Neural progenitor cell (in vitro differentiated cells): Measurements from ENCODE around the gene CPM. TPM values are rescaled to one million over a fixed set of nuclear protein-coding genes. Genes with fewer than 3 reads are reported as not detected.

Experiments
- DNase-seq: peaks from one replicate; pipeline ENCODE4 v3.0.0-alpha.2; 2016; ENCODE audit warnings: low spot score
- H2AFZ ChIP-seq: fragments of 200-600 bp; sonication (generic); replicated peaks from 2 replicates; pipeline ENCODE4 v1.6.1; 2016; ENCODE audit warnings: antibody characterized with exemption
- H3F3A ChIP-seq: fragments of 200-600 bp; sonication (generic); 2 replicates; pipeline ENCODE4 v1.6.1; 2016; ENCODE audit warnings: antibody characterized with exemption, low read depth
- H3K27ac ChIP-seq: fragments of 200-600 bp; sonication (generic); 2 replicates; pipeline ENCODE4 v1.5.1; 2016; ENCODE audit warnings: mild to moderate bottlenecking
- H3K27me3 ChIP-seq: fragments of 200-600 bp; sonication (generic); 2 replicates; pipeline ENCODE4 v1.6.1; 2016; ENCODE audit warnings: mild to moderate bottlenecking, moderate library complexity
- H3K36me3 ChIP-seq: fragments of 200-600 bp; sonication (generic); 2 replicates; pipeline ENCODE4 v1.5.1; 2016
- H3K4me1 ChIP-seq: fragments of 200-600 bp; sonication (generic); 2 replicates; pipeline ENCODE4 v1.6.1; 2016; ENCODE audit warnings: mixed run types
- H3K4me2 ChIP-seq: fragments of 200-600 bp; sonication (generic); 2 replicates; pipeline ENCODE4 v1.6.1; 2016
- H3K4me3 ChIP-seq: fragments of 200-600 bp; sonication (generic); 2 replicates; pipeline ENCODE4 v1.5.1; 2016
- H3K79me2 ChIP-seq: fragments of 200-600 bp; sonication (generic); 2 replicates; pipeline ENCODE4 v1.6.1; 2016; ENCODE audit warnings: low read depth
- H3K9ac ChIP-seq: fragments of 200-600 bp; sonication (generic); 2 replicates; pipeline ENCODE4 v1.6.1; 2016
- H3K9me3 ChIP-seq: fragments of 200-600 bp; sonication (generic); 2 replicates; pipeline ENCODE4 v1.5.1; 2016; ENCODE audit warnings: low read depth
- H4K20me1 ChIP-seq: fragments of 200-600 bp; sonication (generic); 2 replicates; pipeline ENCODE4 v1.6.1; 2016; ENCODE audit warnings: low read depth
- H3K27ac Mint-ChIP-seq: 3 replicates; pipeline ENCODE4 v1.8.0; 2021; ENCODE audit warnings: mixed read lengths
- H3K27me3 Mint-ChIP-seq: 2 replicates; pipeline ENCODE4 v1.8.0; 2022; ENCODE audit warnings: low read depth, mild to moderate bottlenecking, inconsistent platforms, moderate library complexity, mixed read lengths; ENCODE audit not compliant: insufficient read depth
- H3K36me3 Mint-ChIP-seq: 3 replicates; pipeline ENCODE4 v1.8.0; 2021; ENCODE audit warnings: mixed read lengths
- H3K4me1 Mint-ChIP-seq: 3 replicates; pipeline ENCODE4 v1.8.0; 2021; ENCODE audit warnings: mixed read lengths
- H3K4me3 Mint-ChIP-seq: 3 replicates; pipeline ENCODE4 v1.8.0; 2021; ENCODE audit warnings: mild to moderate bottlenecking, moderate library complexity, mixed read lengths
- H3K9me3 Mint-ChIP-seq: 3 replicates; pipeline ENCODE4 v1.8.0; 2020; ENCODE audit warnings: mixed read lengths
- CTCF ChIP-seq: fragments of 200-600 bp; sonication (generic); IDR thresholded peaks from 2 replicates; pipeline ENCODE4 v1.5.1; 2017; ENCODE audit warnings: antibody characterized with exemption, mild to moderate bottlenecking
- EZH2 ChIP-seq: fragments of 200-600 bp; sonication (generic); IDR thresholded peaks from 2 replicates; pipeline ENCODE4 v1.6.1; 2017; ENCODE audit warnings: antibody characterized with exemption, mild to moderate bottlenecking, moderate library complexity
- EZH2phosphoT487 ChIP-seq: fragments of 200-600 bp; sonication (generic); IDR thresholded peaks from 2 replicates; pipeline ENCODE4 v1.6.1; 2017; ENCODE audit warnings: antibody characterized with exemption
- total RNA-seq: library from RNA; depleted of rRNA; stranded (reverse); fragments of >200 nt; gene quantifications from 2 replicates; pipeline ENCODE4 v1.2.3, GENCODE V29; 2015; ENCODE audit warnings: low replicate concordance

The CPM gene
- total RNA-seq, 1 donor from 2014 or later = 0.02 TPM

DNA sequence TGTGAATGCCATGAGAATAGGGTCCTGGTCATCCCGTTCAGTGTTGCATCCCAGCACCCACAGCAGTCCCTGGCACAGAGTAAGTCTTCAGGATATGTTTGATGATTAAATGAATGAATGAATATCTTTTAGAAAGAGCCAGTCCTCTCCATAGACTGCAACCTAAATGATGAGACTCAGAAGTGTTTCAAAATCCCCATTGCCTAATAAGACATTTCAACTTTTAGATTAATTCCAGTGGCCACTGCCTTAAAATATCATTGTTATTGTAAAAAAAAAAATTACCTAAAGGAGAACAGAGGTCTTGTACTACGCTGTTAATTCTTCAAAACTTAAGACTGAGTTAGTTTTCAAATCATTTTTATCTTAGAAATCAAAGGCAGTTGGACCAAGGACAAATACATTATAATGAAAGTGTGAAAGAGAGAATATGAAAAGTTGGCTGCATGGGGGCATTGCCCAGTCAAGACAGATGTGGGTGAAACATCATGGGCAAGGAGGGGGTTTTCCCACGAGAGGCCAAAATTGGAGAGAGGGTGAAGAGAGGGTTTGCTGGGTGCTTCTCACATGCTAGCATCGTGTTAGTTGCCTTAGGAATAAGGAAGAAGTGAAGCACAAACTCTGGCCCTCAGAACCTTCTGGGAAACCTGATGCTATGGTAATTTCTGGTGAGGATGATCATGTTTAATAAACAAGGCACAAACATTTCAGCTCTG is 26.3 kb upstream of the CPM start:
- no peaks in the 10 kb centered on the region for H3K4me1 Mint-ChIP-seq
- H3K4me3 Mint-ChIP-seq = no peak overlapping the region
- no peak overlapping the region for H2AFZ ChIP-seq

DNA sequence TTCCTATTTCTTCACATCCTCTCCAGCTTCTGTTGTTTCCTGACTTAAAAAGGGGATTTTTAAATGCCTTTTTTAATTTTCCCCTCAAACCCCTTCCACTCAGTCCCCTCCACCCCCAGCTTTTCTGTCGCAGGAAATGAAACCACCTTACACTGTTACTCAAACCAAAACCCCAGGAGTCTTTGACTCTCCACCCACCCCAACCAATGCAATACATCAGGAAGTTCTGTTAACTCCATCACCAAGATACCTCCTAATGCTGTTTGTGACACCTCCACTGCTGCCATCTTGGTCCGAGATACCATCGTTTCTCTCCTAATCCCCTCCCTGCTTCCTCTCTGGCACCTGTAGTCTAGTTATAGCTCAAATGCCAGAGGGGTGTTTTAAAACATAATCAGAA is 25.4 kb upstream of the CPM start:
- H3K79me2 ChIP-seq = no peaks in the 10 kb centered on the region
- H3K27me3 ChIP-seq = no peaks in the 10 kb centered on the region
- H3F3A ChIP-seq = no peaks in the 10 kb centered on the region
- TF ChIP-seq CTCF (no peak), EZH2 (no peak), EZH2phosphoT487 (no peak)
- H3K4me1 Mint-ChIP-seq = no peaks in the 10 kb centered on the region
- H3K9ac ChIP-seq = no peak overlapping the region
- DNase-seq = no peak
- H3K27me3 Mint-ChIP-seq = peaks cover 5% of the 10 kb centered on the region
- no peak overlapping the region for H2AFZ ChIP-seq
- peaks cover 7% of the 10 kb centered on the region for H3K9me3 Mint-ChIP-seq
- H3K9me3 ChIP-seq = no peaks in the 10 kb centered on the region
- H3K4me3 Mint-ChIP-seq = no peak overlapping the region
- no peak overlapping the region for H3K4me2 ChIP-seq
- no peak overlapping the region for H3K27ac Mint-ChIP-seq
- H3K36me3 ChIP-seq = no peaks in the 10 kb centered on the region
- no peaks in the 10 kb centered on the region for H3K4me1 ChIP-seq
- no peak overlapping the region for H3K27ac ChIP-seq
- H3K36me3 Mint-ChIP-seq = no peaks in the 10 kb centered on the region
- H3K4me3 ChIP-seq = no peak overlapping the region
- H4K20me1 ChIP-seq = no peaks in the 10 kb centered on the region

More for the DNA sequence above, 26.3 kb upstream of the CPM start:
- H3K4me2 ChIP-seq = no peak overlapping the region
- no peak for DNase-seq
- H3K36me3 Mint-ChIP-seq = no peaks in the 10 kb centered on the region
- H3K79me2 ChIP-seq = no peaks in the 10 kb centered on the region
- no peaks in the 10 kb centered on the region for H3K4me1 ChIP-seq
- H3K27ac ChIP-seq = no peak overlapping the region
- H3K27me3 ChIP-seq = no peaks in the 10 kb centered on the region
- H3K27ac Mint-ChIP-seq = no peak overlapping the region
- H3K9me3 Mint-ChIP-seq = peaks cover 7% of the 10 kb centered on the region
- H3K9ac ChIP-seq = no peak overlapping the region
- no peaks in the 10 kb centered on the region for H3K9me3 ChIP-seq
- no peak overlapping the region for H3K4me3 ChIP-seq
- TF ChIP-seq EZH2 = no peak
- no peak for TF ChIP-seq EZH2phosphoT487
- no peak for TF ChIP-seq CTCF
- H3K36me3 ChIP-seq = no peaks in the 10 kb centered on the region
- H4K20me1 ChIP-seq = no peaks in the 10 kb centered on the region
- peaks cover 5% of the 10 kb centered on the region for H3K27me3 Mint-ChIP-seq
- no peaks in the 10 kb centered on the region for H3F3A ChIP-seq

DNA sequence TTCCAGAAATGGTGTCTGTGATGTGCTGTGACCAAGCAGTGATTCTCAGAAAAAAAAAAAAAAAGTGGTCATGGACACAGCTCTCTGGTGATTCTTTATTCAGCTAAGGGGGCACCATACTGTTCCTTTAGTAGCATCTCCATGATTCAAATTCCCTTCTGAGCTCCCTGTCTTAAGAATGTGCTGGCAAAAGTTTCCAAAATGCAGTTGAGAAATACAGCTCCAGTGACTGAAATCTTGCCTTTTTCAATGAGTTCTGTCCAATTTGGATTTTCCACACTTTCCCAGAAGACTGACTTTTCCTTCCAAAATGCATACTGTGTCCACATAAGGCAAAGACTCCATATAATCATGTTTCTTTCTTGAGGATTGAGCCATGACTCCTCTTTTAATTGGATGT is 24.3 kb upstream of the CPM start:
- H3K27ac ChIP-seq = no peak overlapping the region
- no peaks in the 10 kb centered on the region for H3K4me1 Mint-ChIP-seq
- H2AFZ ChIP-seq = no peak overlapping the region
- H3K27me3 ChIP-seq = no peaks in the 10 kb centered on the region
- H3K9me3 Mint-ChIP-seq = peaks cover 7% of the 10 kb centered on the region
- no peaks in the 10 kb centered on the region for H3K36me3 Mint-ChIP-seq
- no peaks in the 10 kb centered on the region for H3K36me3 ChIP-seq
- H3K4me3 Mint-ChIP-seq = no peak overlapping the region
- H3K27me3 Mint-ChIP-seq = peaks cover 5% of the 10 kb centered on the region
- H3K4me3 ChIP-seq = no peak overlapping the region
- no peaks in the 10 kb centered on the region for H3F3A ChIP-seq
- DNase-seq = no peak
- H3K4me2 ChIP-seq = no peak overlapping the region
- H3K79me2 ChIP-seq = no peaks in the 10 kb centered on the region
- TF ChIP-seq CTCF = no peak
- H3K4me1 ChIP-seq = no peaks in the 10 kb centered on the region
- H3K9me3 ChIP-seq = no peaks in the 10 kb centered on the region
- H3K9ac ChIP-seq = no peak overlapping the region
- H4K20me1 ChIP-seq = no peaks in the 10 kb centered on the region
- H3K27ac Mint-ChIP-seq = no peak overlapping the region
